HG02943 (cell line): ENCODE data around the gene FOSL2.

Experiments used
- ATAC-seq: cut with Tn5 transposase; IDR thresholded peaks from one replicate; pipeline ENCODE4 v1.9.1; 2021; ENCODE audit warnings: mild to moderate bottlenecking, low read depth, moderate library complexity; ENCODE audit not compliant: unreplicated experiment

Gene FOSL2

DNA sequence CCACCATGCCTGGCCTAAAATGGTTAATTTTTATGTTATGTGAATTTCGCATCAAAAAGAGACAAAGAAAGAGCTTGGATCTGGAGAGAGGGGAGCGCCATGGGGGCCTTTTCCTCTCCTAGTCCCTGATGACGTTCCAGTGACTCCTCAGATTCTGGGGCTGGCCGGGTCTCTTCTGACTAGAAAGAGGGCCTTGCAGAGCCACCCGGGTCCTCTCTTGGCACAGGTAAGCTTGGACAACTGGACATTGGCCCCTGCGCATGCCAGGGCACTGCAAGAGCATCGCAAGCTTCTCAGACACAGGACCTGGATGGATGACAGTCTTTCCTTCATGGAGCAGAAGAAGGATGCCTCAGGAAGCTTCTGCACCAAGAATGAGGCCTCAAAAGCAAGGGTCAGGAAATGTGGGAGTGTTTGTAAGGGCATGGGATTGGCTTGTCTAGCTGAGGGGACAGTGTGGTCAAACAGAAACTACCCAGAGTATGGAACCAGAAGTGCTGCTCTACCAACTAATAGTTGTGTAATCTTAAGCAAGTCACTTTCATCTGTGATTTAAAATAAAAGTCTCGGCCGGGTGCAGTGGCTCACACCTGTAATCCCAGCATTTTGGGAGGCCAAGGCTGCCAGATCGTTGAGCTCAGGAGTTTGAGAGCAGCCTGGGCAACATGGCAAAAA lies 35.2 kb downstream of the FOSL2 start:
- ATAC-seq: no peak

DNA sequence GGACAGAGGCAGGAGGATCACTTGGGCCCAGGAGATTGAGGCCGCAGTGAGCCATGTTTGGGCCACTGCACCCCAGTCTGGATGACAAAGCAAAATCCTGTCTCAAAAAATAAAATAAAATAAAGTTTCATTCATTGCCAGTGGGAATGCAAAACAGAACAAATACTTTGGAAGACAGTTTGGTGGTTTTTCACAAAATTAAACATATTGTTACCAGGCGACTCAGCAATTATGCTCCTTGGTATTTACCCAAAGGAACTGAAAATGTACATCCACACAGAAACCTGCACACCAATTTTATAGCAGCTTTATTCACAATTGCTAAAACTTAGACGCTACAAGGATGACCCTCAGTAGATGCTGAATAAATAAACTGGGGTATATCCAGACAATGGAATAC lies 35.8 kb downstream of the FOSL2 start:
- ATAC-seq: no peak

DNA sequence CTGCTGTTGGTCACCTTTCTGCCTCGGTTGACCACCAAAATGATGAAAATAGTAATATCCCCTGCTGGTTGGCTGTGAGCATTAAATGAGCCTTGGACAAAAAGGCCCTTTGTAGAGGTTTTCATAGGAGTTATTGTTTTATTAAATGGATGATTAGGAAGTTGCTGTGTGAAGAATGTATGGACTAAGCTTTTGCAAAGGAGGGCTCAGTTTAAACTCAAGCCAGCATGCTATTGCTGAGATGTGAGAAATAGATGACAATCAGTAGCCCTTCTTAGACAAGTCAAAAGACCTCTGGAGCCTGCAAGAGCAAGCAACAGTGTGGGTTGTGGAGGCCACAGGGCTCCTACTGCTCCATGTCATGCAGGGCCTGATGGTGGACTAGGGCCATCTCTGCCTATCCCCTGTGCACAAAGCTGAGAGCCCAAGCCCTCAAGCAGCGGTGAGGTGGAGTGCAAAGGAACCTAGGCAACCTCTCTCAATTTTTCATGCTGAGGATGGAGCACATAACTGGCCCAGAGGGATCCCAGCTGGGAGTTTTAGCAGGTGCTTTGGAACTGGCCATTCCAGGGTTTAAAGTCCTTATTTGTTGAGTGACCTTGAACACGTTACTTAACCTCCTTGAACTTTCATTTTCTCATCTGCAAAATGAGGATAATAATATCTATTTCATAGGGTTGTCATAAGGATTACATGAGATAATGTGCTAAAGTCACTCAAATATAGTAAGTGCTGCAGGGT lies 37.1 kb downstream of the FOSL2 start:
- ATAC-seq: no peak

DNA sequence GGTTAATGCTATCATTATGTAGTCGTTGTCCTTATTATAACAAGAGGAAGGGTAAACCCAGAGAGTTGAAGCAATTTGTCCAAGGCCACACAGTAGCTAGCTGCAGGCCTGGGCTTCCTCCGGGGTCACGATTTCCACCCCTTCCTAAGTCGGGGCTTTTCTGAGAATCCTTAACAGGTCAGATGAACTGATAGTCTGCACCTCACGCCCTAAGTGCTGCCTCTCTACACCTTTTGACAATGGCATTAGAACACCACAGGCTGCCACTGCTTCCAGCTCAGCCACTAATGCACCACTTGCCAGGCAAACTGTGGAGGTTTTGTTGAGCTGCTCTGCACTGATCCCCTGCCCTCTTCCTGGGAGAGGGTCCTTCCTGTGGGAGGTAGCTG lies 37.7 kb downstream of the FOSL2 start:
- no peak for ATAC-seq

DNA sequence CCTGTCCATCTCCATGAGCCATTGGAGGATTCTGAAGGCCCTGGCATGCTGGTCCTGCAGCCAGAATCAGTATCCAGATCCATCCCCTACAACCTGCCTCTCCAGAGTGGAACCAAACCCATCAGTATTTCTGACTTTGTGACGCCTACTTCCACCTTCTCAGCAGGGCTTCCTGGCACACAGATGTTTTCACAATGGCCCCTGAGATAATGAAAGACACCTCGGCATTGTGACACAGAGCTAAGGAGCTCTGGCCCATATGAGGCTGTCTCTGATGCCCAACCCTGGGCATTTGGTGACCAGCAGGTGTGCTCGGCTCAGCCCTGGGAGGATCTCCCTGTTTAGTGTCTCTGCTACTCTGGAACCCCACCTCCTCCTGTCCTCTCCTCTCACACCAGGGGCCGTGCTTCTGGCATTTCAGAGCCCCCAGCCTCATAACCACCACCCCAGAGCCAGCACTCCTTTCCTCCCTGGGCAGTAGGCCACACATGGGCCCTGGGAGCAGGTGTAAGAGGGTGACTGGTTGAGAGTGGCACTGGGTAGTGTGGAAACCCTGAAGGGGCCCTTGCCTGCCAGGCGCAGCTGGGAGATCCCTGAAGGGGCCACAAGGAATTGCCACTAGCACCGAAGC lies 38.2 kb downstream of the FOSL2 start:
- no peak for ATAC-seq

DNA sequence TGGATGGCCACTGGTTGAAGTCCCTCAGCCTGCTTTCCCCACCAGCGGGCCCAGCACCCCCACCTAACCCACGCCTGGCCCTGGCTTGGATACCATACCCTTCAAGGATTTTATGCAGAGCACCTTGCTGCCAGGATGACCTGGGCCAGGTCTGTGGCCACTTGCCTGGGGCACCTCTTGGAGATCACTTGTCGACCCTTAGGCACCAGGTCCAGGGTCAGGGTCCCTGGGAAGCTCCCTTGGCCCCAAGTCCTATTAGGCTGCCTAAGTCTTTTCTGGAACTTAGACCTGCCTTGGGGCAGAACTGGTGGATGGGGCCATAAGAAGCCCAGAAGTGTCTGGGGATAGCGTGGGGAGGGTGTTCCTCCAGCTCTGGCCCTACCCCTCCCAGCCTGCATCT lies 39.1 kb downstream of the FOSL2 start:
- no peak for ATAC-seq

DNA sequence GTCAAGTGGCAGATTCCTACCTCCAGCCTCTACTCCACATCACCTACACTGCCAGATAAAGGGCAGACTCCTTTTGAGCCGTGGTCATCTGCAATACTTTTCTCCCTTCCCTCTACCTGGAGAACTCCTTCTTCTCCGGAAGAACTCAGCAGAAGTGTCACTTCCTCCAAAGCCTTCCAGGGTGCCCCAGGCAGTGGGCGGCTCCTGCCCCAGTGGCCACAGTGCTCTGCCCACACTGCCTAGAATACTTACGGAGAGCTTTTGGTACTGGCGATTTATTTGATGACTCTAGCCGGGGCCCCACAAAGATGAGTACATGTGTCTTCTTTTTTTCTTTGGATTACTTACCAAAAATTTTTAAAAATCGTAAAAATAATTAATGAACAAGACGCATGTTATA lies 39.7 kb downstream of the FOSL2 start:
- no peak for ATAC-seq

DNA sequence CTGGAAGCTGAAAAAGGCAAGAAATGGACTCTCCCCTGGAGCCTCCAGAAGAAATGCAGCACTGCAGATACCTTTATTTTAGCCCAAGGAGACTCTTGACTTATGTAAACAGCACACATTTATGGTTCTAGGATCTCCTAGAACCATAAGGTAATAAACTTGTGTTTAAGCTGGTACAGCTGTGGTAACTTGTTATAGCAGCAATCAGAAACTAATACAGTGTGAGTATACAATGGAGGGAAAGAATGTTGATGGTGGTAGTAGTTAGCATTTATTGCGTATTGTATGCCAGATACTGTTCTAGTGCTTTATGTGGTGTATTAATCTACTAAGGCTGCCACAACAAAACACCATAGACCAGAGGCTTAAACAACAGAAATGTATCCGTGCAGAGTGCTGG lies 40.6 kb downstream of the FOSL2 start:
- ATAC-seq: no peak

DNA sequence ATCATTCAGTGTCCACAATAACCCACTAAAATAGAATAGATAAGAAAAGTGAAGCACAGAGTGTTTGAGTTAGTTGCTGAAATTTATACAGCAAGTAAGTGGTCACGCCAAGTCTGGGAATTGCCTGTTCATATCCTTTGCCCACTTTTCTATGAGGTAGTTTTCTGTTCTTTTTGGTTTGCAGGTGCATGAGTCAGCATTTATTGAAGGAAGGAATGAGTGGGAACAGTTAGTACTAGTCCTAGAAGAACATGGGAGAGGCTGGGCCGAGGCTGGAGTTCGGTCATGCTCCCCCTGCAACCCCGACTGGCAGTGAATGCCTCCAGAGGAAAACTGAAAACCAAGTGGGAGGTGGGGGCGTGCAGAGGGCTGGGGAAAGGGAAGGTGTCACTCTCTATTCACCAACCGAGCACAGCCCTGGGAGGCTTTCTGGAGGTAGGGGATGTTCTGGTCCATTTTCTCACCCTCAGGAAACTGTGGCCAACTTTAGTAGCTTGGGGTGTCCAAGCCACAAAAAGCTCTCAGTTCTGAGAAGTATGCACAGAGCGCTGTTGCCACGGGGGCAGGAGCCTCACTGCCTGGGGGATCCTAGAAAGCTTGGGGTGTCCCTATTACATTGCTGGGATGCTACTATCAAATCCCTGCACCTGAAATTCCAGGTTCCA lies 41.4 kb downstream of the FOSL2 start:
- ATAC-seq: no peak

DNA sequence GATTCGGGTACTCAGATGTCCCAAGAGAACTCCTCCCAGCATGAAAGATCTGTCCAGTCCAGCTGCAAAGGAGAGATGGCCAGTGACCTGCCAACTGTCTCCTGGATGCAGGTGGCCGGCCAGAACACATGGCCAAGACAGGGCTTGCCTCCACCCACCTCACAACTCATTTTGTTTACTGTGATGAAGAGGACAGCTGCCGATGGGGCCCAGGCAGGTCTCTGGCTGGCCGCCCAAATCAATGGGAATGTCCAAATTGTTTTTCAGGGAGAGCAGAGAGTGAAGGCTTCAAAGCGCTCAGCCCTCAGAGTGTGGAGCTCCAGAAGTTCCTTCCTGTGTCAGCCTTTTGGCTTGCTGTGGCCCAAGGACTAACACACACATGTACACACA lies 41.9 kb downstream of the FOSL2 start:
- no peak for ATAC-seq

DNA sequence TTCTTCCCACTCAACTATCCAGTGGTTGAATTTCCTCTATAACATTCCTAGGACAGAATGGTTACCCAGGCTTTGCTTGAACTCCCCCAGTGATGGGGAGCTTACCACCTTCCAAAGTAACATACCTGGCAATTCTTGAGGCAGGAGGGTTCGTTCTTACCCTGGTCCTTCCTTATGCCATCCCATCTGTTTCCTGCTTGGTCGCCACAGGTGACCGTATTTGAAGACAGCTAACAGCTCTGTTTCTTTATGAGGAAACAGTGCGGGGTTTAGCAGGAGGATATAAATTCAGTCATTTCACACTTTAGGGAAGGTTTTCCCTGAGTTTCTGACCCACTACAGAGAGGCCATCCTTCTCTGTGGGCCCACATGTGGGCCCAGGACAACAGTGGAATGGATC lies 42.6 kb downstream of the FOSL2 start:
- no peak for ATAC-seq

DNA sequence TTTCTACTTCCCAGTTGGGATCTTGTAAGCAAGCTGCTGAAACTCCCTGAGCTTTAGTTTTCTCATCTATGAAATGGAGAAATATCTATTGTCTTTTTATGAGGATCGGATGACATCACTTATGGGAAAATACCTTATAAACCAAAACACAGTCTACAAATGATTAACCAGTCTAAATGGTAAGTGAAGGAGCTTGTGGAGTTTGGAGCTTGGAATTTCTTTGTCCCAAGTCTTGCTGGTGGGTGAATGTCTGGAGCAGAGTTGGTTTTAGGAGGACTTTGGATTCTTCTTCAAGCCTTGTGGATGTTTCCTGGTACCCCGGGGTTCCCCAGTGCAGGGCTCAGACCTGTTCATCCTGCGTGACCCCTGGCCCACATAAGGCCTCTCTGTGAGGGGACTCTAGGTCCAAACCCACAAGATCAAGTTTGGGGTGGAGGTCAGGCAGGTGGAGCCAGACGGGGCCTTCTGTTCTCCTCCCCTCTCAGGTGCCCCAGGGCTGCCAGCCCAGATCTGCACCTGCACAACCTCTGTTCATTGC lies 43.2 kb downstream of the FOSL2 start:
- no peak for ATAC-seq

DNA sequence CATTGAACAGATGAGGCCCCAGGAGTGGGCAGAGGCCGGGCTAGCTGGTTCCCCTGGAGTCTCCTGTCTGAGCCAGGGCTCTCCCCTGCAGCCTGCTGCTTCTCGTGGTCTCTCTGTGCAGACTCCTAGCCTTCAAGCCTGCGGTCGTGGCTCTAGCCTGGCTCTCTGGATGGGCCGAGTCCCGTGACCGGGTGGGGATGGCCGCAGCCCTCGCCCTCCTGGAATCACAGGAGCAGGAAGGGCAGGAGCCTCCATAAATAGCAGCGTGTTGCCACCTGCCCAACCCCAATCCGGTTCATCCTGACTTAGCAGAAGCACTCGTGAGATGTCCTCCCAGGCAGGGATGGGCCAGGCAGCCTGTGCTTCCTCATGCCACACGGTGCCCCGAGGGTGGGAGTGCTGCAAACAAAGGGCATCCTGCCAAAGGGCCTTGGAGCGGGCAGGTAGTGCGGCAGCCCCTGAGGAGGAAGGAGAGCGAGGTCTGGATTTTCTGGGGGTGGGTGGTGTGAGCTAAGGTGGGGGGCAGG lies 43.9 kb downstream of the FOSL2 start:
- no peak for ATAC-seq

DNA sequence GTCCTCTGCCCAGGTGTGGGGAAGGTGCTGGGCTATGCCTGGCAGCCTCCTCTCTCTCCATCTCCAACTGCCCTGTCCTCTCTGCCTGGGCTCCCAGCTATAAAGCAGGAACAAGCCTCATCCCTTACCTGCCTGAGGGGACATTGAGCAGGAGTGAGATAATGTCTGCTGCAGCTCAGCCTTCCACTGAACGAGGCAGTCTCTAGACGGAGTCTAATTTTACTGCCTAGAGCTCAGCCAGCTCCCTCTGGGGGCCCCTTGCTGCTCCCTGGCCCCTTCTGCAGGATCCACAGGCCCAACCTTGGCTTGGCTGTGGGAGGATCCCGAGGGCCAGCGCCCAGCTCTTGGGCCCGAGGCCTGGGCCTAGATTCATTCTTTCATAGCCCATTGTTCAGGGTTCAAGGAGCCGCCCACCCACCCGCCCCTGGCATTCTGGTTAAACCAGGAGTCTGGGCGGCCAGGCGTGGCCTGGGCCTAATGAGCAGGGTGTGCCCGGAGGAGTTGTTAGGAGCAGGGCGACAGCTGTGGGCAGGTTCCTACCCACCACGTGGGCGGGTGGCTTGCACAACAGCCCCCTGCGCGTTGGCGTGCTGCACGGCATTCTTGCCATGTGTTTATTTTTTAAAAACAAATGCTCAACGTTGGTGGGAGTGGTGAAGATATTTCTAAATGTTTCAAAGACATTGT lies 44.6 kb downstream of the FOSL2 start:
- no peak for ATAC-seq

DNA sequence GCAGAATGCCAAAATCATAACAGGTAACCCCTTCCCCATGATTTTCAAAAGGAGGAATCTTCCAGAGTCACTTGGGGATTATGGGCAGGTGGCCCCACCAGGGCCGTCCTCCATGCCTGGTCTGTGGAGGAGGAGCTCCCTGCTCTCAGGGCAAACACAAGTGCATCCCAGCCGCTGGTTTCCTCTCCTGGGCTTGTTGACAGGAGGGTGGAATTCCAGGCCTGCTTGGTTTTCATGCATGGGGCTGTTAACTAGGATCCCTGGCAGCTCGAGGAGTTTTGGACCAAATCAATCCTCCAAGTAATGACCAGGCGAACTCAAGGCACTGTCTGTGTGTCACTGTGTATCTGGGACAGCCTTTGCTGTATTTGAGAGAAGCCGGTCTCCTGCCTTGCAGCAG lies 45.3 kb downstream of the FOSL2 start:
- no peak for ATAC-seq

DNA sequence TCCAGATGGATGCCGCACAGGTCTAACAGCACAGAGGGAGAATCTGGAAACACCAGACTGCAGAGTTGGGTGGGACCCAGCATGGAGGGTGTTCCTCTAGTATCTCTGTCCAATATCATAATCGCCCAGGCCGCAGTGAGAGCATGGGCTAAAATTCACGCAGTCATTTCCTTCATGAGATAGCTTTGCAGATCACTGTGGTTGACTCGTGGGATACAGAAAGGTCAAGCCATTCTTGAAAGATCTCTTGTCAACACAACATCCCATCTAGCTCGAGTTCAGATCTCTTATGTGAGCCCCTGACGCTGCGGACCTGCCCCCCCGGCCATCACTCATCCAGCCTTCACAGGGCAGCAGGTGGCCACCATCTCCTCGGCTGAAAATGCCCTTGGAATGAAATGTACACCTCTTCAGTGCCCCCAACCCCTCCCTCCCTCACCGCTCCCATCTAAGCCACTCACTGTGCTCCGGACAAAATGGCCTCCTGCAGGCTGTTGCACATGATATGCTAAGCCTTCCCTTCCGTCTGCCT lies 45.9 kb downstream of the FOSL2 start:
- ATAC-seq: no peak

DNA sequence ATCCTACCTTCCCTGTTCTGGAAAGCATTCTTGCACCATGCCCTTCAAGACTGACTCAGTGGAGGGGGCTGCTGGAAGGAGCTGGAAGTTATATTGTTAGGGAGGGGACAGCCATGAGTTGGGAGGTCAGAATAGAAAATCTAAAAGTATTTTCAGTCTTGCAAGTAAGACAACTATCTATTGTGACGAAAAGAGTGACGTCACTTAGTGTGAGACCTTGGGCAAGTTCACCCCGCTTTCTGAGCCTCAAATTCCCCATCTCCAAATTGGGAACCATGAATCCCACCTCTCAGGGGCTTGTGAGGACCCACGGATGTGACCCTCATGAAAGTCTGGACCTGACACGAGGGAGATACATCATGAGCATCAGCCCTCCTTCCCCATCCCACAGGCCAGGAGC lies 46.5 kb downstream of the FOSL2 start:
- ATAC-seq: no peak

DNA sequence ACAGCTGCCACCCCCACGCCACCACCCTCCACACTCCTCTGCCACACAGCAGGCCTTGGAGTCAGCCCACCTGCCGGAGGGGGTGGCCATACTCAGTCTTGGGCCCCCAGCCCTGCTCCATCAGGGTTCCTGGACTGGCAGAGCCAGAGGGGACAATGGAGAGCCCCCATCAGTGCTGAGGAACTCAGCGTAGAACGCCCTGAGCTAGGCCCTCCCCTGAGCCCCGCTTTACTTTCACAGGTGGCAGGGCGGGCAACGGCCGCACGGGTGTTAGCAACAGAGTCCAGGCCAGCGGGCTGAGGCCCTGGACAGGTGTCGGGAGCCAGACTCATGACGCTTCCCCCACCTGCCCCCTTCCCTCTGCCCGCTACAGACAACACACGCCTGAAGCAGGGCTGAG lies 47.1 kb downstream of the FOSL2 start:
- no peak for ATAC-seq

DNA sequence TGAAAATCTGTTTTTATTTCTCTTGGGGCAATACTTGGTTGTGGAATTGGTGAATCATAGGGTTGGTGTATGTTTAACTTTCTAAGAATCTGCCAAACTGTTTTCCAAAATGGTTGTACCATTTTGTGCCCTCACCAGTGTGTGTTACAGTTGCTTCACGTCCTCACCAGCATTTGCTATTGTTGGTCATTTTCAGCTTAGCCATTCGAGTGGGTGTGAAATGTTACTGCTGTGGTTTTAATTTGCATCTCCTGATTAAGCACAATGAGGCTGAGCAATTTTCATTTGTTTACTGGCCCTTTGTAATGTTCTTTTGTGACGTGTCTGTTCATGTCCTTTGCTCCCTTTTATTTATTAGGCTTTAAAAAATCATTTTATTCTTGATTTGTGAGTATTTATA lies 49.7 kb downstream of the FOSL2 start:
- ATAC-seq: no peak

DNA sequence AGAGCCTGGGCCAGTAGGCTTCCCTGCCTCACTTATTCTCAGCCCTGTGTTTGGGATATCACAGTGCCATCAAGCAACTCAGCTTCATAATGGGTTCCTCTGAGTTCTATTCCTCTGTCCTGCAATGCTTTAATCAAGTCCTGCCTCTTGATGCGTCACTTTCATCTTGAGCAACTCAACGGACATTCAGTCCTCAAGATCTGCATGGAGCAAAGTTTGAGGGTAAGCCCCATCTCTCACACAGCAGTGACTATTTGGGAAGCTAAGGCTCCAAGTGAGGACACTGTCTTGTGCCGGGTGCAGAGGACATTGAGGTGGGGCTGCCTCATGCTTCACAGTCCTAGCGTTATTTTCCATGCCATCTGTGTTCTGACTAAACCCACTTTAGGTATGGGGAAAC lies 52.3 kb downstream of the FOSL2 start:
- no peak for ATAC-seq
